ENCODE measurements around the gene KRTAP5-6. TPM values are rescaled to one million over a fixed set of nuclear protein-coding genes. Genes with fewer than 3 reads are reported as not detected.
"Not testable (repeated sequence)": the region's sequence is repeated elsewhere in the genome, so short reads cannot be mapped to it uniquely, and the experiment has no call there.

KRTAP5-6 gene
- total RNA-seq, 4 donors from 2014 or later, result not detected

DNA sequence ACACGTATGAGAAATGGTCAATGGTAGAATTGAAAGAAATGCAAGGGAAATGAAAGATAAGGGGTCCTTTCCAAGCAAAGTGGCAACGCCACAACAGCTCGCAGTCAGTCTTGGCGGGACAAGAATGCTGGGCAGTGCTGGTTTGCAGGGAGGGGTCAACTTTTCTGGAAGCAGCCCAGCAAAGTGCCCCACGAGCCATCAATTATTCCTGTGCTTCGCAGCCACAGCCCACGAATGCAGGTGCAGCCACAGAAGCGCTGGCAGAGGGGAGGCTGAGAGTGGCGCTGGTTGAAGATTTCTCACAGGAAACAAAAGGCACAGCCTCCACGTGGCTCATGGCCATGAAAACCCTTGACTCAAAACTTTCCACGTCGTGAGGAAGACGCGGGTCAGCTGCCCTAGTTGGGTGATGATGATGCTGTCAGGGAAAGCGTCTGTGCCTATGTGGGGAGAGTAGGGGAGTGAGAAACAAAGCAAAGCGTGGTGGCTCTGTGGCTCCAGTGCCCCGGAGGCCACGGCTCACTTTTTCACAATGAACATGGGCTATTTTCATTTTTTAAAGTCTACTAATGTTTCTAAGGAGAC lies 34.2 kb upstream of the KRTAP5-6 start:
- in situ Hi-C loops (cut with MboI; ENCODE audit: low sequenced_read_pairs in 4 of 4), result loop anchor here in 1 of 4 donors (25.0 kb wide), 1 partner anchor 500 kb away; the partner anchor contains the start of genes INS and TH
- ATAC-seq; intact Hi-C loops (cut with DNase I; ENCODE audit: low total_unique reads); H3K27me3 ChIP-seq; H3K4me1 ChIP-seq; H3K4me3 ChIP-seq; H3K9me3 ChIP-seq; H3K36me3 ChIP-seq; DNase-seq; H3K27ac ChIP-seq: not testable (repeated sequence)

GRCh38 chr11:1665313-1665712 lies 31.7 kb upstream of the KRTAP5-6 start:
- no peak for DNase-seq
- no peak overlapping the region for H3K27ac ChIP-seq
- H3K36me3 ChIP-seq, result no peaks in the 10 kb centered on the region
- no peaks in the 10 kb centered on the region for H3K9me3 ChIP-seq
- intact Hi-C loops (cut with DNase I; ENCODE audit: low total_unique reads), result no loop called here
- in situ Hi-C loops (cut with MboI; ENCODE audit: low sequenced_read_pairs in 4 of 4), result loop anchor here in 1 of 4 donors (25.0 kb wide), 1 partner anchor 497 kb away; the partner anchor contains the start of genes INS and TH
- TF ChIP-seq CTCF (IDR thresholded peaks at IDR 0.05 in 4 of 5, conservative IDR thresholded peaks at IDR 0.05 in 1 of 5) (no peak), POLR2A (IDR thresholded peaks at IDR 0.05) (no peak)
- ATAC-seq, result no peak
- no peak overlapping the region for H3K4me3 ChIP-seq
- H3K27me3 ChIP-seq, result peaks cover 7 to 10% (median 8%) of the 10 kb centered on the region in 3 donors
- H3K4me1 ChIP-seq, result no peaks in the 10 kb centered on the region

GRCh38 chr11:1667121-1667850 lies 29.7 kb upstream of the KRTAP5-6 start:
- no peak for DNase-seq
- ATAC-seq, result no peak
- in situ Hi-C loops (cut with MboI; ENCODE audit: low sequenced_read_pairs in 4 of 4), result loop anchor here in 1 of 4 donors (25.0 kb wide), 1 partner anchor 495 kb away; the partner anchor contains the start of genes INS and TH
- Histone ChIP-seq H3K4me1 (no peaks in the 10 kb centered on the region), H3K9me3 (no peaks in the 10 kb centered on the region), H3K27ac (no peak overlapping the region), H3K27me3 (peaks cover 9 to 12% (median 10%) of the 10 kb centered on the region in 3 donors), H3K36me3 (no peaks in the 10 kb centered on the region), H3K4me3 (no peak overlapping the region)
- TF ChIP-seq POLR2A (IDR thresholded peaks at IDR 0.05) (no peak), CTCF (IDR thresholded peaks at IDR 0.05 in 4 of 5, conservative IDR thresholded peaks at IDR 0.05 in 1 of 5) (no peak)
- intact Hi-C loops (cut with DNase I; ENCODE audit: low total_unique reads), result no loop called here

GRCh38 chr11:1667906-1668305 lies 29.1 kb upstream of the KRTAP5-6 start:
- Histone ChIP-seq H3K4me3 (no peak overlapping the region), H3K4me1 (no peaks in the 10 kb centered on the region), H3K27ac (no peak overlapping the region), H3K36me3 (no peaks in the 10 kb centered on the region), H3K27me3 (peaks cover 10 to 15% (median 15%) of the 10 kb centered on the region in 3 donors), H3K9me3 (no peaks in the 10 kb centered on the region)
- intact Hi-C loops (cut with DNase I; ENCODE audit: low total_unique reads), result no loop called here
- in situ Hi-C loops (cut with MboI; ENCODE audit: low sequenced_read_pairs in 4 of 4), result loop anchor here in 1 of 4 donors (25.0 kb wide), 1 partner anchor 494 kb away; the partner anchor contains the start of genes INS and TH
- DNase-seq (no peak), ATAC-seq (no peak)
- TF ChIP-seq POLR2A (IDR thresholded peaks at IDR 0.05), result no peak
- TF ChIP-seq CTCF (IDR thresholded peaks at IDR 0.05 in 4 of 5, conservative IDR thresholded peaks at IDR 0.05 in 1 of 5), result no peak

- no peak for ATAC-seq
- in situ Hi-C loops (cut with MboI; ENCODE audit: low sequenced_read_pairs in 4 of 4) (loop anchor here in 1 of 4 donors (25.0 kb wide), 1 partner anchor 493 kb away; the partner anchor contains the start of genes INS and TH), intact Hi-C loops (cut with DNase I; ENCODE audit: low total_unique reads) (no loop called here)
- Histone ChIP-seq H3K27me3 (peaks cover 10 to 23% (median 21%) of the 10 kb centered on the region in 3 donors), H3K4me1 (no peaks in the 10 kb centered on the region), H3K9me3 (no peaks in the 10 kb centered on the region), H3K4me3 (no peak overlapping the region), H3K27ac (no peak overlapping the region), H3K36me3 (no peaks in the 10 kb centered on the region)
- TF ChIP-seq CTCF (IDR thresholded peaks at IDR 0.05 in 4 of 5, conservative IDR thresholded peaks at IDR 0.05 in 1 of 5) (no peak), POLR2A (IDR thresholded peaks at IDR 0.05) (no peak)
- DNase-seq, result no peak
Measured at GRCh38 chr11:1668911-1669473, 28.0 kb upstream of the KRTAP5-6 start.

Measured in gastrocnemius medialis (tissue), 4 donors.